HepG2 (cell line): ENCODE measurements around the gene MYCBP2. TPM values are rescaled to one million over a fixed set of nuclear protein-coding genes. Genes with fewer than 3 reads are reported as not detected.

ENCODE experiments used
- ATAC-seq: fragments of 200-7000 bp; cut with Tn5 transposase; 3 replicates; pipeline ENCODE4 v1.9.1; 2020; ENCODE audit warnings: mild to moderate bottlenecking, moderate library complexity
- BruUV-seq: library from RNA; stranded (reverse); fragments of 400-500 nt; replicated peaks from 2 replicates; lab custom pipeline; 2021; lab: Mats Ljungman, UMichigan
- CTCF ChIA-PET: fragments of 300-600 bp; formaldehyde crosslinking; extraction: SDS; loops from one replicate; lab custom pipeline; 2021; ENCODE audit warnings: low total read pairs, inconsistent platforms, low intra/inter-chr PET ratio; lab: Yijun Ruan, JAX
- POLR2A ChIA-PET: fragments of 350-600 bp; sonication (Branson Sonifier 250); formaldehyde crosslinking; loops from one replicate; lab custom pipeline; 2020; ENCODE audit warnings: antibody characterized with exemption, inconsistent platforms; lab: Yijun Ruan, JAX
- DNase-seq: peaks from one replicate; pipeline ENCODE4 v3.0.0-alpha.2; 2015; ENCODE audit warnings: low spot score
- FAIRE-seq: peaks from 3 replicates; lab custom pipeline; 2011; peaks lifted over from hg19 to GRCh38; lab: Jason Lieb, UNC
- H2AFZ ChIP-seq: one replicate; pipeline ENCODE4 v1.6.1; 2011; ENCODE audit warnings: low read length, inconsistent platforms
- H3K27ac ChIP-seq: fragments of 300-600 bp; 3 replicates; pipeline ENCODE4 v1.8.0; 2011; ENCODE audit warnings: mixed run types, mild to moderate bottlenecking, mixed read lengths, low read length, inconsistent platforms; ENCODE audit not compliant: insufficient read depth; ENCODE audit errors: extremely low read length
- H3K27me3 ChIP-seq, 2 experiments: fragments of 200-600 bp in 1 of 2; 2 replicates in 1 of 2; 3 replicates in 1 of 2; pipeline versions ENCODE4 v1.6.0 to v1.8.0; 2011; ENCODE audit warnings: low read length in 2 of 2, mild to moderate bottlenecking in 2 of 2, moderate library complexity in 2 of 2, inconsistent platforms in 1 of 2; ENCODE audit not compliant: insufficient read depth in 2 of 2, control insufficient read depth in 1 of 2
- H3K36me3 ChIP-seq, 2 experiments: fragments of 200-600 bp in 1 of 2; replicated peaks in 1 of 2; 2 replicates in 1 of 2; 3 replicates in 1 of 2; pipeline versions ENCODE4 v1.5.1 to v1.8.0; 2011; ENCODE audit warnings: low read length in 2 of 2, inconsistent platforms in 1 of 2; ENCODE audit not compliant: insufficient read depth in 2 of 2, control insufficient read depth in 1 of 2
- H3K4me1 ChIP-seq: 2 replicates; pipeline ENCODE4 v1.5.1; 2012; ENCODE audit warnings: low read length, inconsistent platforms; ENCODE audit not compliant: insufficient read depth
- H3K4me2 ChIP-seq: 2 replicates; pipeline ENCODE4 v1.6.0; 2011; ENCODE audit warnings: low read depth, low read length, inconsistent platforms
- H3K4me3 ChIP-seq, 3 experiments: fragments of 200-600 bp in 1 of 3; sonication (generic), shearing (Covaris generic) in 1 of 3; replicated peaks in 1 of 3; 2 replicates each; pipeline ENCODE4 v1.5.1; 2011 to 2016; ENCODE audit warnings: low read length in 3 of 3, inconsistent platforms in 2 of 3, low read depth in 2 of 3, mild to moderate bottlenecking in 2 of 3, control low read depth in 1 of 3, mixed read lengths in 1 of 3; ENCODE audit not compliant: insufficient read depth in 1 of 3
- H3K79me2 ChIP-seq: one replicate; pipeline ENCODE4 v1.6.1; 2011; ENCODE audit warnings: low read length, inconsistent platforms; ENCODE audit not compliant: insufficient read depth
- H3K9ac ChIP-seq: 2 replicates; pipeline ENCODE4 v1.6.0; 2011; ENCODE audit warnings: mild to moderate bottlenecking, low read depth, low read length, inconsistent platforms; ENCODE audit not compliant: insufficient read depth
- H3K9me3 ChIP-seq: 2 replicates; pipeline ENCODE4 v1.5.1; 2012; ENCODE audit warnings: mild to moderate bottlenecking, low read length
- H4K20me1 ChIP-seq: 2 replicates; pipeline ENCODE4 v1.6.0; 2011; ENCODE audit warnings: inconsistent platforms, mild to moderate bottlenecking, low read length, moderate library complexity; ENCODE audit not compliant: insufficient read depth
- ASH2L ChIP-seq: fragments of 300-600, 200-600 bp; sonication (generic); IDR thresholded peaks from 2 replicates; pipeline ENCODE4 v1.7.0; 2017; ENCODE audit warnings: low read depth, mild to moderate bottlenecking, moderate library complexity, mixed read lengths, low read length; ENCODE audit not compliant: insufficient read length
- CBFB ChIP-seq: sonication (generic); formaldehyde crosslinking; IDR thresholded peaks from 2 replicates; pipeline ENCODE4 v1.4.0; 2020; ENCODE audit warnings: missing genetic modification reagents
- CREB1 ChIP-seq, 2 experiments: fragments of 450-650 bp in 1 of 2; IDR thresholded peaks; 2 replicates each; pipeline ENCODE4 v1.6.1; 2016 to 2017; ENCODE audit warnings: control low read depth in 1 of 2, mild to moderate bottlenecking in 1 of 2, missing compliant biosample characterization in 1 of 2, missing genetic modification characterization in 1 of 2
- ETS1 ChIP-seq: sonication (generic); formaldehyde crosslinking; IDR thresholded peaks from 2 replicates; pipeline ENCODE4 v1.4.0; 2020; ENCODE audit warnings: missing genetic modification reagents
- FOSL2 ChIP-seq: sonication (generic); formaldehyde crosslinking; IDR thresholded peaks from 2 replicates; pipeline ENCODE4 v1.4.0; 2020; ENCODE audit warnings: missing genetic modification reagents
- HOXA3 ChIP-seq: sonication (generic); formaldehyde crosslinking; IDR thresholded peaks from 2 replicates; pipeline ENCODE4 v1.5.0; 2020; ENCODE audit warnings: missing genetic modification reagents
- HOXA7 ChIP-seq: sonication (generic); formaldehyde crosslinking; IDR thresholded peaks from 2 replicates; pipeline ENCODE4 v1.8.1; 2022; ENCODE audit warnings: mild to moderate bottlenecking, missing genetic modification reagents, moderate library complexity
- IRF9 ChIP-seq: sonication (generic); formaldehyde crosslinking; IDR thresholded peaks from 2 replicates; pipeline ENCODE4 v1.8.0; 2022; ENCODE audit warnings: missing genetic modification reagents, mild to moderate bottlenecking, borderline replicate concordance
- MXD3 ChIP-seq: IDR thresholded peaks from 2 replicates; pipeline ENCODE4 v1.6.1; 2016; ENCODE audit warnings: mild to moderate bottlenecking, missing biosample characterization, missing genetic modification reagents
- NFKB2 ChIP-seq: sonication (generic); formaldehyde crosslinking; IDR thresholded peaks from 2 replicates; pipeline ENCODE4 v1.4.0; 2020; ENCODE audit warnings: missing genetic modification reagents, borderline replicate concordance
- NR1H2 ChIP-seq: sonication (generic); formaldehyde crosslinking; IDR thresholded peaks from 2 replicates; pipeline ENCODE4 v1.8.1; 2022; ENCODE audit warnings: low read depth, missing genetic modification reagents, borderline replicate concordance
- SALL1 ChIP-seq: sonication (generic); formaldehyde crosslinking; IDR thresholded peaks from 2 replicates; pipeline ENCODE4 v1.8.0; 2022; ENCODE audit warnings: mild to moderate bottlenecking, missing genetic modification reagents
- SOX13 ChIP-seq, 3 experiments: fragments of 450-650 bp in 1 of 3; sonication (generic) in 1 of 3; formaldehyde crosslinking in 1 of 3; IDR thresholded peaks in 2 of 3; conservative IDR thresholded peaks in 1 of 3; 2 replicates each; pipeline versions ENCODE4 v1.5.0 to v1.6.1; 2016 to 2020; ENCODE audit warnings: antibody characterized with exemption in 1 of 3, mild to moderate bottlenecking in 1 of 3, missing compliant biosample characterization in 1 of 3, missing genetic modification reagents in 1 of 3, moderate library complexity in 1 of 3
- TFAP4 ChIP-seq: sonication (generic); IDR thresholded peaks from 2 replicates; pipeline ENCODE4 v1.6.1; 2016; ENCODE audit warnings: low read depth, borderline replicate concordance
- ZBTB42 ChIP-seq: sonication (generic); formaldehyde crosslinking; IDR thresholded peaks from 2 replicates; pipeline ENCODE4 v1.5.0; 2020; ENCODE audit warnings: mild to moderate bottlenecking, missing genetic modification reagents
- ZBTB7B ChIP-seq: sonication (generic); formaldehyde crosslinking; IDR thresholded peaks from 2 replicates; pipeline ENCODE4 v1.4.0; 2020; ENCODE audit warnings: missing genetic modification reagents
- ZFAT ChIP-seq: sonication (generic); formaldehyde crosslinking; conservative IDR thresholded peaks from 2 replicates; pipeline ENCODE4 v1.8.1; 2023; ENCODE audit warnings: missing genetic modification reagents, inconsistent platforms
- ZNF30 ChIP-seq: sonication (generic); formaldehyde crosslinking; IDR thresholded peaks from 2 replicates; pipeline ENCODE4 v1.5.0; 2020; ENCODE audit warnings: mild to moderate bottlenecking, missing genetic modification reagents
- ZNF33B ChIP-seq: sonication (generic); formaldehyde crosslinking; IDR thresholded peaks from 2 replicates; pipeline ENCODE4 v1.5.1; 2020; ENCODE audit warnings: mild to moderate bottlenecking, missing genetic modification reagents
- ZNF543 ChIP-seq: sonication (generic); formaldehyde crosslinking; IDR thresholded peaks from 2 replicates; pipeline ENCODE4 v1.4.0; 2020; ENCODE audit warnings: mild to moderate bottlenecking, missing genetic modification reagents
- ZNF652 ChIP-seq: IDR thresholded peaks from 2 replicates; pipeline ENCODE4 v1.6.1; 2016; ENCODE audit warnings: low read depth, borderline replicate concordance
- WGBS: methylation state at CpG from one replicate; pipeline ENCODE4 v1.1.6; 2017; ENCODE audit warnings: low lambda C conversion rate; 5-methylcytosine and 5-hydroxymethylcytosine counted together
- in situ Hi-C: cut with HindIII; loops from 2 replicates; pipeline ENCODE4 v1.10.0; 2017; ENCODE audit warnings: low pct_unique_long_range_greater_than_20kb; ENCODE audit not compliant: extremely low pct_ligation_motif_present
- intact Hi-C: fragments of 100-400 bp; cut with micrococcal nuclease; formaldehyde crosslinking; loops from one replicate; pipeline ENCODE4 v1.10.0; 2022; ENCODE audit not compliant: unreplicated experiment
- polyA plus RNA-seq, 8 experiments: library from polyadenylated mRNA; depleted of rRNA in 3 of 8; stranded (reverse) in 7 of 8; unstranded in 1 of 8; fragments of >200 nt; fragmentation: Illumina TruSeq in 4 of 8; extraction: Trizol in 4 of 8; gene quantifications; 2 replicates each; pipeline versions ENCODE4 v1.2.1 to v1.2.3, GENCODE V29; 2011 to 2016; ENCODE audit warnings: low read depth in 4 of 8, missing spikeins in 1 of 8, mixed read lengths in 1 of 8; ENCODE audit not compliant: insufficient read depth in 1 of 8
- total RNA-seq, 5 experiments: library from RNA; depleted of rRNA; stranded (reverse); fragments of >200 nt; fragmentation: Illumina TruSeq; extraction: Trizol; gene quantifications; 2 replicates each; pipeline ENCODE4 v1.2.3, GENCODE V29; 2016; ENCODE audit warnings: low read depth in 1 of 5

The MYCBP2 gene
- total and polyA plus RNA-seq, 2 of the 13 experiments (the other 11 are each of a cell fraction or from before 2014, with no cell fraction given) = 16.3 to 35.3 TPM

- Histone ChIP-seq H3K4me2 (peak overlapping the region; percentile 88), H3K27me3 (peaks cover 0 to 4% of the 10 kb centered on the region in 2 experiments; a peak in 1 of 5 replicates), H3K79me2 (peaks cover 13% of the 10 kb centered on the region), H3K4me3 (peak overlapping the region; percentile 62 to 78 (median 76)), H3K4me1 (peaks cover 26% of the 10 kb centered on the region), H2AFZ (peak overlapping the region; percentile 95), H3K9ac (peak overlapping the region; percentile 52), H3K27ac (peak overlapping the region; percentile 56), H3K9me3 (no peaks in the 10 kb centered on the region), H4K20me1 (peaks cover 4% of the 10 kb centered on the region), H3K36me3 (no peaks in the 10 kb centered on the region)
- POLR2A ChIA-PET = no interaction called here
- no peak for FAIRE-seq
- no peak for DNase-seq
- no peak for ATAC-seq
- in situ Hi-C loops = no loop called here
- WGBS = under 1% methylated on average over 15 of the region's 17 CpGs
- no TSS peak for BruUV-seq
- CTCF ChIA-PET = no interaction called here
- intact Hi-C loops = loop anchor here (2.0 to 10.0 kb wide), 3 partner anchors 149 to 367 kb away; partner anchors contain the start of genes FBXL3 and SLAIN1
- TF ChIP-seq MXD3 (CRISPR knock-in tag) (no peak), ZNF543 (CRISPR knock-in tag) (no peak), SALL1 (CRISPR knock-in tag) (no peak), CBFB (no peak), ZNF652 (CRISPR knock-in tag) (peak; percentile 91; the same call in 1 of the 2 replicates), ZNF30 (CRISPR knock-in tag) (no peak), FOSL2 (CRISPR knock-in tag) (no peak), HOXA7 (CRISPR knock-in tag) (no peak), IRF9 (CRISPR knock-in tag) (no peak), TFAP4 (peak; percentile 16; the same call in 1 of the 2 replicates), NR1H2 (CRISPR knock-in tag) (no peak), ZBTB7B (peak; percentile 86), ASH2L (no peak), ZFAT (CRISPR knock-in tag) (0 out of 2 replicates have a peak, but pooled peaks have one; percentile 8), SOX13 (IDR thresholded peaks at IDR 0.05) (no peak), SOX13 (CRISPR knock-in tag; conservative IDR thresholded peaks at IDR 0.05 in 1 of 2, IDR thresholded peaks at IDR 0.05 in 1 of 2) (no peak), ETS1 (CRISPR knock-in tag) (no peak), HOXA3 (CRISPR knock-in tag) (no peak), CREB1 (IDR thresholded peaks at IDR 0.05) (no peak), CREB1 (CRISPR knock-in tag; IDR thresholded peaks at IDR 0.05) (0 out of 2 replicates have a peak, but pooled peaks have one; percentile 34), NFKB2 (CRISPR knock-in tag) (no peak), ZNF33B (CRISPR knock-in tag) (no peak), ZBTB42 (CRISPR knock-in tag) (no peak)
These were observed 3.2 kb upstream of the MYCBP2 start for GRCh38 chr13:77329911-77330584.
